KBM-7 (cell line): ENCODE data around the gene BYSL.

ENCODE experiments used
- DNase-seq: peaks from one replicate; pipeline ENCODE4 v3.0.0-alpha.2; 2015
- in situ Hi-C: fragments of 300-500 bp; cut with MboI; formaldehyde crosslinking; loops from 2 replicates; pipeline ENCODE4 v1.14.3; 2020; ENCODE audit warnings: low sequenced_read_pairs, low pct_unique_long_range_greater_than_20kb, mixed read lengths

Gene BYSL, protein sequence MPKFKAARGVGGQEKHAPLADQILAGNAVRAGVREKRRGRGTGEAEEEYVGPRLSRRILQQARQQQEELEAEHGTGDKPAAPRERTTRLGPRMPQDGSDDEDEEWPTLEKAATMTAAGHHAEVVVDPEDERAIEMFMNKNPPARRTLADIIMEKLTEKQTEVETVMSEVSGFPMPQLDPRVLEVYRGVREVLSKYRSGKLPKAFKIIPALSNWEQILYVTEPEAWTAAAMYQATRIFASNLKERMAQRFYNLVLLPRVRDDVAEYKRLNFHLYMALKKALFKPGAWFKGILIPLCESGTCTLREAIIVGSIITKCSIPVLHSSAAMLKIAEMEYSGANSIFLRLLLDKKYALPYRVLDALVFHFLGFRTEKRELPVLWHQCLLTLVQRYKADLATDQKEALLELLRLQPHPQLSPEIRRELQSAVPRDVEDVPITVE

DNA sequence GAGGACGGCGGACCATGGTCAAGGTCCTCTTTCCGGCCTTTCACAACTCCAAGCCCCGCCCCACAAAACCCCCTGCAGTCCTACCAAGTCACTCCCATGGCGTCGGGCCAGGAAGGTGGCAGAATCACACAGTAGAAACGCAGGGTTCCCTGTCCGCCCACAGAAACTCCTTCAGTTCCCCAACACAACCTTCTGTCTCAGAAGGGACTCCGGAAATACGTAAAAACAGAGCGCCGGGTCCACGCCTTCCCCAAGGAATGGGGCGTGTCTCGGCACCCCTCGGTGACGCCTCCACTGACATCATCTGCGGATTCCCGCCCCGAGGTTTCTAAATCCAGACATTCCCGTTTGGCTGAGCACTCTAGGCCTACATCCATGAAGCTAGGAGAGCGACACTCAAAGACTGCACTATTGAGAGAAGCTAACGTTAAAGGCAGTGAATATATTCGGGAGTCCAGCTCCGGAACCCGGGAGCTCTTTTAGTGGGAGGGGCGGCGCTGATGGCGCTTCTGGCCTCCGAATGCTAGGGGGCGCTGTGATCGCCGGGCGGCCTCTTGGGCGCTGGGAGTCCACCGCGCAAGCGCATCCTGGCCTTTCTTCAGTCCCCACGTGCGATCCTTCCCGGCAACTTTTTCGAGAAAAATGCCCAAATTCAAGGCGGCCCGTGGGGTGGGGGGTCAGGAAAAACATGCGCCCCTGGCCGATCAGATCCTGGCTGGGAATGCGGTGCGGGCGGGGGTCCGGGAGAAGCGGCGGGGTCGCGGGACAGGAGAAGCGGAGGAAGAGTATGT, at the start of gene BYSL, which contains the start of gene MED20:
Gene BYSL (plus strand): TSS at position 579 of the 791 bp plus-strand sequence. CDS start 64 bp downstream, at position 643.
Gene MED20 (minus strand): TSS at position 219 of the 791 bp plus-strand sequence. CDS start 121 bp downstream, at position 98.
- DNase-seq, result peak; percentile 96
- in situ Hi-C loops, result no loop called here

DNA sequence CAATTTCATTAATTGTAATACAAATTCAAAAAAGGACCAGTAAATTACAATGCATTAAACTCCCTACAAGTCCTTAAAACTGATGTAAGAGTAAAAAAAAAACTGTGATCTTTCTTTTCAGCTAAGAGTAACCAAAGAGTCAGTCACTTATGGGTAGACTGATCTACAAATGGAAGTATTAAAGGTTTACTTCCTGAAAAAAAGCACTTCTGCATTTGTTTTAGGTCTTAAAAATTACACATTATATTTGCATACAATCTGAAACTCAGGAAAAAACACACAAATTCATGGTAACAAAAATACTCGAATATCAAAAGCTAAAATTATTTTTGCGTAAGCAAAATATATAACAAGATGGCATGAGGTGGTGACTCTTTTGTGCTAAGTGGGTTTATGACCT, 49.6 kb upstream of the BYSL start:
- in situ Hi-C loops, result no loop called here
- DNase-seq, result no peak

DNA sequence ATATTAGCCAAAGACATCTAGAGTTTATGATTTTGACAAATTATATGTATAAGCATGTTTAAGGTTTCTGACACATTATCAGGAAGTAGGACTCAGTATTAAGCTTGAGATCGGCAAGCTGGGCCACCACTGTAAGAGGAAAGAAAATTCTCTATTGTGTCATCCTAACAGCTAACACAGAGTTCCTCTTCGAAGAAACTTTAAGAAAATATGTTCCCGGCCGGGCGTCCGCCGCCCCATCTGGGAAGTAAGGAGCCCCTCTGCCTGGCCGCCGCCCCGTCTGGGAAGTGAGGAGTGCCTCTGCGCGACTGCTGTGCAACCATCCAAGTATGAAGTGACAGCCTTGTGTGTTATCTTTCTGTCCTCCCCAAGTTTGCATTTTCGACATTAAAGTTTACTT, 49.2 kb upstream of the BYSL start:
- no peak for DNase-seq
- in situ Hi-C loops, result no loop called here

DNA sequence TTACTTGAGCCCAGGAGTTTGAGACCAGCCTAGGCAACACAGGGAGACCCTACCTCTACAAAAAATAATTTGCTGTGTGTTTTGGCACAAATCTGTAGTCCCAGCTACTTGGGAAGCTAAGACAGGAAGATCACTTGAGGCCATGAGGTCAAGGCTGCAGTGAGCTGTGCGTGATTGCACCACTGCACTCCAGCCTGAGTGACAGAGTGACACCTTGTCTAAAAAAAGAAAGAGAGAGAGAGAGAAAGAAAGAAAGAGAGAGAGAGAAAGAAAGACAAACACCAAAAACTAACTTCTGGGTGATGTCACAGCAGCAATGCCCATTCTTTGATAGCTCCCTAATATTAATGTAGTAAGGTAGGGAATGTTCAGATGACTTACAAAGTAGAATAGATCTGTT, 46.6 kb upstream of the BYSL start:
- no peak for DNase-seq
- in situ Hi-C loops, result no loop called here

DNA sequence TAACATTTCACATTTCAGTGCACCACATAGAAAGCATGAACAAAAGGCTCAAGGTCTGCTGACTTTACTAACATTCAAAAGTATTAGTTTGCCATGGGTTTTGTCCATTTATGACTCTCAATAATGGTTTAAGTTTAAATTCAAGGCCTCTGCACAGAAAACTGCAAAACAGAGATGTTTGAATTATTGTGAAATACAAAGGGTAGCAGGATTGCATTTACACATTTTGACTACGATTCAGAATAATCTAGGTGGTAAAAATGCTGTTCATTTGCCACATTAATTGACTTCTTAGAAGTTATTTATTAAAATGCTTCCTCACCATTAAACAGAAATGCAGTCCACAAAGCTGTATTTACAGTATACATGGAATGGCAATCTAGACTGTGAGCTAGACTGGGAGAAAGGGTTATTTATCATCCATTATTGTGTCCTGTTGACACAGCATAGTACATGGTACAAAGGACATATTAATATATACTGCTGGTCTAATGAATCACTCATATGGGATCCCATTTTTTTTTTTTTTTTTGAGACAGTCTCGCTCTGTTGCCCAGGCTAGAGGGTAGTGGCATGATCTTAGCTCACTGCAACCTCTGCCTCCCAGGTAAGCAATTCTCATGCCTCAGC, 44.1 kb upstream of the BYSL start:
- no peak for DNase-seq
- in situ Hi-C loops, result no loop called here

DNA sequence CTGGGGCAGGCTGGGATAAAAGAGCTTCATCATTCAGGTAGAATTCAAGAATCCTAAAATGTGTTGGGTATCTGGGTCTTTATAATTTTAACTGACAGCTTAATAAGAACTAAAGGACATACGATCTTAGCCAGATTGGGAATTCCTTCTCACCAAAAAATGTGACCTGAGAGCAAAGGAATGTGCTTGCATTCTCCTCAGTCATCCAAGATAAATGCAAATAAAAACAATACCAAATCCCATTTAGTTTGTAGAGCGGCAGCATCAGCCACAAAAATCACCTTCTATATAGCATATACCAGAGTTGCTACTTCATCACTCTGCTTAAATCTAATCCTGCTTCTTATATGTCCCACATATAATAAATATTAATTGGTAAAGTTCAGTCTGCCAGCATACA, 43.1 kb upstream of the BYSL start:
- in situ Hi-C loops, result no loop called here
- no peak for DNase-seq

DNA sequence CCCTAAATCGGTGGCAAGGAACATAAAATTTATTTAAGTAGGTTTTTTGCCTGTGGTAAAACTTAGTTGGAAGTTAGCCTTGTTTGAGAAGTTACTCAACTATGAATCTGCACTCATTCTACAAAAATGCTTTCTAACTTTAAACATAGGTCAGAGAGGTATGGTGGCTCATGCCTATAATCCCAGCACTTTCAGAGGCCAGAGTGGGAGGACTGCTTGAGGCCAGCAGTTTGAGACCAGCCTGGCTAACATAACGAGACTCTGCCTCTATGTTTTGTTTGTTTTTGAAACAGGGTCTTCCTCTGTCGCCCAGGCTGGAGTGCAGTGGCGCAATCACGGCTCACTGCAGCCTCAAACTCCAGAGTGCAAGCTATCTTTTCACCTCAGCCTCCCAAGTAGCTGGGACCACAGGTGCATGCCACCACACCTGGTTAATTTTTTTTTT, 42.3 kb upstream of the BYSL start:
- in situ Hi-C loops, result no loop called here

DNA sequence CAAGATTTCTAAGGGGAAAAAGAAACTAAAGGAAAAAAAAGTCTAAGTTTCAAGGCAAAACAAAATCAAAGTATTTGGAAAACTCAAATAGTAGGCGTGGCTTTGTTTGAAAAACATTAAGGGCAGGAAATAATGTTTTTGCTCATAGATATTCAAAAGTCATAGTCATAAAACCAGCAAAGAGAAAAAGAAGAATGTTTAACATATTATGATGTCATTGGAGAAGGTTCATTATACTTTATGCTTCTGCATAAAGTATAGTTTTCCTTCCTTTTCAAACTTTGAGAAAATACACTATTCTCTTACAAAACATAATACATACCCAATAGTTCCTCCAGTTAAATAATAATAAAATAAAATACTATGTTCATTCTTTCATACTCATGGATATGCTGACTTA, 39.8 kb upstream of the BYSL start:
- no peak for DNase-seq
- in situ Hi-C loops, result no loop called here

More for the DNA sequence above, 42.3 kb upstream of the BYSL start:
- no peak for DNase-seq

DNA sequence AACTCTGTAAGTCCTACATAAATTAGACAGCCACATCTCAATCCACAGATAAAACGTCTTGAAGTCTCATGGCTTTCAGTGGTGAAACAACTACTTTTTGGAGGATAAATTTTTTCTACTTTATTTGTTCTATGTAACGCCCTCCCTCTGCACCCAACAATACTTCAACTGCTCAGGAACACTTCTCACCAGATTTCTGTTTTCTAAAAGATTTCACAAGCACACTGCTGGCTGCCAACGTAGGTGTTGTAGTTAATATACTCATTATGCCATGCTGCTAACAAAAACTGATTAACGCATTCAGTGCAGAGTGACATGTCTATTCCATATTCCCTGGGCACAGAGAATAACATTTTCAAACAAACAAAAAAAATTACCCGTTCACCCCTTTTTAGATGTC, 36.3 kb upstream of the BYSL start:
- in situ Hi-C loops, result no loop called here
- DNase-seq, result no peak

DNA sequence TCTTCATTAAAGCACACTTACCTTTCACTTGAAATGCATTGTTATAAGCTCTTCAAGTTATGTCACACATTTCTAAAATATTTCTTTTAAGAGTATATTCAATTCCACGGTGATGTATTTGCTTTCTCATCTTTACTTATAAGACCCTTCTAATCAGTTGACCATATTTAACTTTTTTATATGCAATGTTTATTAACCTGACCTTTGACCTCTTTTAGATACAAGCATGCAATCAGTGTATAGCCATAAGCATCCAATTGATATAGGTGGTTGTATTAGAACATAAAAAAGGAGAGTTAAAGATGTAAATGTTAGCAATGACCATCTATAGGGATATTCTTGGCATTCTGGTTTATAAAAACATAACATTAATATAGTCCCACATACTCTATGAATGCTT, 35.4 kb upstream of the BYSL start:
- no peak for DNase-seq
- in situ Hi-C loops, result no loop called here

DNA sequence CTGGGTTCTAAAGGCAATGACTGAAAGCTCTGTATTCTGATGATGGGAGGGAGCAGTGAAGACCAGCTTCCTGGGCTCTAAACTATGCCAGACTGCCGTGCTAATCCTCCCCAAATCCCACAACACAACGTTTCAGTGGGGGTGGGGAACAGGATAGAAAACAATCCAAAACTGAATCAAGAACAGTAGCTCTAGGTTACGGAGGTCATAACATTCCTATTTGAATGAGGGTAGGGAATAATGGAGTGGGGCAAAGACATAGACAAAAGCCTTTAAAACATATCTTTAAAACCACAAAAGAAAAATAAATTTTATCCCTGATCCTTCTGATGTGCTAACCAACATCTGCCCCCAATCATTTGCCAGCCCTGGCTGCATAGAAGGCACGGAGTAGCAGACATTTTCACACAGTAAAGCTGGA, 34.0 kb upstream of the BYSL start:
- DNase-seq, result no peak
- in situ Hi-C loops, result no loop called here

DNA sequence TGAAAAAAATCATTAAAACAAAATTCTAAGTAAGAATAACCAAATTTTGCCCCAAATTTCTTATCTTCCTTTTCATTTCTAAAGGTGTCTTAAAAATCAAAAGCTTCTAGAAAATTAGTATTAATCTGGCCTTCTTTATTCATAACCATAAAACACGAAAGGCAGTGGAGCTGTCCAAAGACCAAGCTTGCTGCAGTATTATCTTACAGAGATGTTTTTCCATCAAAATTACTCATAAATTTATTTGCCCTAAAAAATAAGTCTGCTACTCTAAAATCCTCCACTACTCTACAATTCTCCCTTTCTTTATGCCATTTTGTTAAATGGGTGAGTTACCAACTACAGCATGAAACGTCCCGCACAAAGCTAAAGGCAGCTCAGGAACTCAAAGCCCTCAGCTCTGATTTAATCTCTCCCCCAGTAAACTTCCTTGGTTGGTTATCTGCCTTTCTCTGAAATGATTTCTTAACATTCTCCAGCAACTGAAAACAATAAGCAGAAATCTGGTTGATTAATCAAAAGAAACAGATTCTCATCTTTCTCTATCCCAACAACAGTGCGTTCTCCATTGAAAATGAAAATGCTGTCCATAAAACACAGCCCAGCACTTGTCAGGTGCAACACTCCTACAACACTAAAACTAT, 28.3 kb upstream of the BYSL start:
- in situ Hi-C loops, result no loop called here
- no peak for DNase-seq

DNA sequence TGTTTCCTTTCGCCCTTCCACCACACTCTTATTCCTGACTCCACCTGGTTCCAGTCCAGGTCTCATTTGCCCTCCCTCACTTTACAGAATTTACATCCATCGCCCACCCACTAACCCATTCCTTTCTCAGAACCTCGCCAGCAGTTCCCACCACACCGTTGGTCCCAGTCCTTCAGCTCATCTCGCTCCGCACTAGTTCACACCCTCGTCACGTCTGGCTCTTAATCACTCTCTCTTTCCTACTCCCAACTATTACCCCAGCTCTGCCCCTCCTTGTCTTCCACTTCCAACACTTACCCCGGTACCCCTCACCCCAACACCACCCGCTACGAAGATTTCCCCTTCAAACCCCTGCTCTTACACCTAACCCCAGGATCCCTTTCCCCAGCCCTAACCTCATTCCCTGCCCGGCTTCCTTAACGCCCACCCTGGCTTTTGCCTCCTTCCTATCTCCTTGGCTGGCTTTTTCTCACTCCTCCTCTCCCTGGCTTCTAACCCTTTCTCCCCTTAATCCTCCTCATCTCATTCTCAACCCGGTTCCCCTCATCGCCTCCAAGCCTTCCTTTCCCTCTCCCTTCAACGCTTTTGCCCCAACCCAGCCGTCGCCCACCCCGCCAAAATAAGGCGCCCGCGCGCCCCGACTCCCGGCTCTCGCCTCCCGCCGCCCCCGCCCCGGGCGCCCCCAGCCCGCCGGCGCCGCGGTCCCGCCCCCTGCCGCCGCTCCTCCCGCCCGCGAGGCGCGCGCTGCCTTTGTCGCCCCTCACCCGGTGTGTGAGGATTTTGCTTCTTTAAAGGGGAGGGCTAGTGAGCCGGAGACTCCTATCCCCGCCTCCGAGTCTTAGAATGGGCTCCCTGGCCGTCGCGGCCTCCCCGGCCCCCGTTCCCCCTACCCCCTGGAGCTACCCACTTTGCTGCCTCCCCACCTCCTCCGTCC, 26.7 kb upstream of the BYSL start:
- in situ Hi-C loops, result no loop called here
- no peak for DNase-seq

DNA sequence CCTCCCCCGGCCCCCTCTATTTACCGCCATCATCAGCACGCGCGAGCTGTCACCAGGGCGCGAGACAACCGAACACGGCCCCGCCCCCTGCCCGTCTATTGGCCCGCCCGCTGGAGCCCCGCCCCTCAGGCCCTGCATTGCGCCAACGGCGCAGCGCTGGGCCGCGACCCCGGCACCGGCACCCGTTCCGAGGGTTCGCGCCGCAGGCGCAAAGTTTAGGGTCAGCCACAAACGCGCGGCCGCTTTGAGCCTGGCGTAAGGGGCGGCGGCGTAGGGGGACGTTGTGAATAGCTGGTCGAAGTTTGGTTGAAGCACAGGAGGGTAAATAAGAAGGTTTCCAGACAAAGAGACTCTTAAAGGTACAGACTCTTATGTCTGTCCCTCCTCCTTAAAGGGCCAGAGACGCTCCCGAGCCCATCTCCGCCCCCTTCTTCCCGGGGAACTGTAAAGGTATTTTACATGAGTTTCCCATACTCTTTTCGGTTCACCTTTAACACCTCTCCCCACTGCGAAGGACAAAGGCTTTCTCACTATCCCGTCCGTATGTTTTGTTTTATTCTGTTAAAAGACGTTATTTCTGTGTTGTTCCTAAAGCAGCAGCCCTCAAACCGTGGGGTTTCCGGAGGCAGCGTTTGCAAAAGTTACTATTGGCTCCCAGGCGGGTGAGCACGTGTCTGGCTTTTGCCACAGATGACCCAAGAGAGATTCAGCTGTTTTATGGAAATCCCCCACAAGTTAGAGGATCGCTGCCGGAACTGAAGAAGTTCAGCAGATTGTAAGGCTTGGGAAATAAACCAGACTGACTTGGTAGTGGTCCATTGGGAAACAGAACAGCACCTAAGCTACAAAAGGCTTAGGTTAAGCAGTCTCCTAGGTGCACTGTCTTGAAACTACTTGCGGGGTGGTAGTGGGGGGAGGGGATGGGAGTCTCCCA, 25.7 kb upstream of the BYSL start, which contains the start of gene USP49:
Gene USP49 (minus strand): TSS at position 76 of the 934 bp plus-strand sequence. CDS start 88,392 bp downstream, outside the sequence.
- DNase-seq, result peak; percentile 91
- in situ Hi-C loops, result no loop called here

DNA sequence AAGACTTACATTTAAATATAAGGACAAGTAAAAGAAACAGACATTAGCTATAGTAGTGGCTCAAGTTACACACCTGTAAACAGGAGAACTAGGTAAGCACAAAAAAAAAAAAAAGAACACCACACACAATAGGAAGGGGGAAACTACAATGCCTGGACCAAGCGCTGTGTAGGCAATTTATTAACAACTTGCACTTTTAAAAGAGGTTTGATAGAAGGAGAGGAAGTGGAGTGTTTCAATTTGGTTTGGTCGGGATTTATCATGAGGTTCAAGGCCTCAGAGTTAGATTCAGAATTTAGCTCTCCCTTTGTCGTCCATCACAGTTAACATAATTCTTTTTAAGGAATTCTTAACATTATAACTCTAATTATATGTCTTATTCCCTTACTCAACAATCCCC, 25.0 kb upstream of the BYSL start:
- in situ Hi-C loops, result no loop called here
- no peak for DNase-seq

DNA sequence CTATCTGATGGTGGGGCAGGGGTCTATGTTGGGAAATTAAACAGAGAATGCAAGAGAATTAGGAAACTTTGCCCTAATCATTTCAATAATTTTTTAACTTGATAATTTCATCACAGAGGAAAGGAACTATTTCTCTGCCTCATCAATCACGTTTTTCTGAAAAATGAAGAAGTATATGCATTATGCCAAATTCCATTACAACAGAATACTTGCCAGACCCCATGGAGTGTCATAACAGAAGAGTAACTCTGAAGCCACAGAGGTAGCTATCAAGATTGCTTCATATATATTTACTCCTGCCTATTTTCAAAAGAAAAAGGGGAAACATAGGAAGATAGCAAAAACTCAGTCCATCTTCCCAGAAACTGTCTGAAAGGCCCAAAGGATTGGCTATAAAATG, 20.4 kb upstream of the BYSL start:
- no peak for DNase-seq
- in situ Hi-C loops, result no loop called here

DNA sequence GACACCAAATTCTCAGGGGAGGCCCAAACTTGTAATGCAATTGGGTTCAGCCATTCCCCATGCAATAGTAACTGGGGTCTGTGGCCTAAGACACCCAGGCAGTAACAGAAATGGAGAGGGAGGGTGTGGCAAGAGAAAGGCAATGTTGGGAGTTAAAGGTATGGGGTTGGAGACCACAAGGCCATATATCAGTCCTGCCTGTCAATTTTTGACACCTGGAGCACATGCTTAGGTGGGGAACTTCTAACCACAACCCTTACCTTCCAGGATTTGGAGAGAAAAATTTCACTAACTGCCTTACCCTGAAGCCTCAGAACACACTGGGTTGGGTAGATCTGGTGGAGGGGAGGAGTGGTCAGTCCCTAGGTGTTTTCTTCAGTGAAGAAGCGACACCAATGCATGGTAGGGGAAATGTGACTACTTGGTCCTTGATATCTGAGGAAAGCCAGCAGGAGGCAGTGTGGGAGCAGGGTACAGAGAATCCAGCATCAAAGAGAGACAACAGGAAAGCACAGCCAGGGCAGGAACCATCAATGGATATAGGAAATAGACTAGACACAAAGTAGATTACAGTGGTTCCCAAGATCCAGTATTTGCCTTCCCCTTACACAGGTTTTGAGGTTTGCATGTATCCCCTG, 19.3 kb upstream of the BYSL start:
- in situ Hi-C loops, result no loop called here
- DNase-seq, result peak; percentile 75
